PC-3 (cell line): ENCODE results near the gene NPAT. TPM values are rescaled to one million over a fixed set of nuclear protein-coding genes. Genes with fewer than 3 reads are reported as not detected.

Experiments
- ATAC-seq: fragments of 200-7000 bp; cut with Tn5 transposase; 2 replicates; pipeline ENCODE4 v1.9.1; 2020; ENCODE audit warnings: mild to moderate bottlenecking, moderate library complexity
- BruUV-seq: library from RNA; stranded (reverse); fragments of 400-500 nt; replicated peaks from 2 replicates; lab custom pipeline; 2021; lab: Mats Ljungman, UMichigan
- CTCF ChIA-PET: fragments of 300-600 bp; sonication (Branson Sonifier 250); formaldehyde crosslinking; loops from one replicate; lab custom pipeline; 2022; ENCODE audit warnings: antibody characterized with exemption; lab: Charles Lee
- POLR2A ChIA-PET: fragments of 300-600 bp; sonication (Branson Sonifier 250); formaldehyde crosslinking; loops from one replicate; lab custom pipeline; 2022; ENCODE audit warnings: antibody characterized with exemption; ENCODE audit not compliant: unreplicated experiment; lab: Charles Lee
- DNase-seq: peaks from one replicate; pipeline ENCODE4 v3.0.0-alpha.2; 2015
- H2AFZ ChIP-seq: fragments of 300-600 bp; sonication (generic); 2 replicates; pipeline ENCODE4 v1.6.0; 2016; ENCODE audit warnings: antibody characterized with exemption, low read length
- H3F3A ChIP-seq: fragments of 300-600 bp; sonication (generic); one replicate; pipeline ENCODE4 v1.6.0; 2017; ENCODE audit warnings: antibody characterized with exemption, low read length, control low read depth, mild to moderate bottlenecking; ENCODE audit not compliant: unreplicated experiment
- H3K27ac ChIP-seq: fragments of 300-600 bp; sonication (generic); 2 replicates; pipeline ENCODE4 v1.5.1; 2016; ENCODE audit warnings: mild to moderate bottlenecking, low read length
- H3K27me3 ChIP-seq: fragments of 300-600 bp; sonication (generic); 2 replicates; pipeline ENCODE4 v1.6.1; 2016; ENCODE audit warnings: low read length, mixed read lengths
- H3K36me3 ChIP-seq: fragments of 300-600 bp; sonication (generic); 2 replicates; pipeline ENCODE4 v1.6.1; 2016; ENCODE audit warnings: low read depth, mixed run types, low read length, mixed read lengths
- H3K4me1 ChIP-seq: fragments of 300-600 bp; sonication (generic); 2 replicates; pipeline ENCODE4 v1.5.1; 2016; ENCODE audit warnings: low read length; ENCODE audit not compliant: insufficient read depth
- H3K4me2 ChIP-seq: fragments of 300-600 bp; sonication (generic); 2 replicates; pipeline ENCODE4 v1.6.0; 2016; ENCODE audit warnings: low read length
- H3K4me3 ChIP-seq: fragments of 300-600 bp; sonication (generic); 2 replicates; pipeline ENCODE4 v1.5.1; 2016; ENCODE audit warnings: mild to moderate bottlenecking, low read length, mixed read lengths
- H3K79me2 ChIP-seq: fragments of 300-600 bp; sonication (generic); 2 replicates; pipeline ENCODE4 v1.6.1; 2017; ENCODE audit warnings: low read length, mixed read lengths
- H3K9ac ChIP-seq: fragments of 300-600 bp; sonication (generic); 2 replicates; pipeline ENCODE4 v1.6.0; 2016; ENCODE audit warnings: mild to moderate bottlenecking, low read length
- H3K9me2 ChIP-seq: fragments of 300-600 bp; sonication (generic); replicated peaks from 2 replicates; pipeline ENCODE4 v1.6.1; 2016; ENCODE audit warnings: mixed run types, low read length, mixed read lengths
- H3K9me3 ChIP-seq: fragments of 300-600 bp; sonication (generic); 2 replicates; pipeline ENCODE4 v1.6.1; 2016; ENCODE audit warnings: low read length, mixed read lengths
- H4K20me1 ChIP-seq: fragments of 300-600 bp; sonication (generic); 2 replicates; pipeline ENCODE4 v1.6.1; 2016; ENCODE audit warnings: low read length, mixed read lengths
- CTCF ChIP-seq: fragments of 300-600 bp; sonication (generic); conservative IDR thresholded peaks from 2 replicates; pipeline ENCODE4 v1.5.1; 2017; ENCODE audit warnings: antibody characterized with exemption, low read depth, mild to moderate bottlenecking, low read length
- EZH2 ChIP-seq: fragments of 300-600 bp; sonication (generic); IDR thresholded peaks from one replicate; pipeline ENCODE4 v1.6.1; 2017; ENCODE audit warnings: antibody characterized with exemption, mild to moderate bottlenecking, low read length; ENCODE audit not compliant: unreplicated experiment
- EZH2phosphoT487 ChIP-seq: fragments of 300-600 bp; sonication (generic); IDR thresholded peaks from 2 replicates; pipeline ENCODE4 v1.6.1; 2018; ENCODE audit warnings: mild to moderate bottlenecking, antibody characterized with exemption, low read length, borderline replicate concordance
- intact Hi-C: fragments of 100-400 bp; cut with micrococcal nuclease; formaldehyde crosslinking; loops from 2 replicates; pipeline ENCODE4 v1.9.0; 2023
- total RNA-seq: library from RNA; depleted of rRNA; stranded (reverse); fragments of >200 nt; gene quantifications from 2 replicates; pipeline ENCODE4 v1.2.3, GENCODE V29; 2014

Gene NPAT
- total RNA-seq, 1 experiment from 2014 or later, result 19.6 TPM

- DNase-seq, result no peak
- intact Hi-C loops, result no loop called here
- H3K79me2 ChIP-seq, result no peaks in the 10 kb centered on the region
- H2AFZ ChIP-seq, result no peak overlapping the region
- H3K27me3 ChIP-seq, result no peaks in the 10 kb centered on the region
- CTCF ChIA-PET, result no interaction called here
- H3K9me2 ChIP-seq, result no peaks in the 10 kb centered on the region
- no peak for ATAC-seq
- H3K4me2 ChIP-seq, result no peak overlapping the region
- no peak overlapping the region for H3K4me3 ChIP-seq
- H3K9ac ChIP-seq, result no peak overlapping the region
- H3F3A ChIP-seq, result no peaks in the 10 kb centered on the region
- H3K36me3 ChIP-seq, result peaks cover 9% of the 10 kb centered on the region
- no TSS peak for BruUV-seq
- no peaks in the 10 kb centered on the region for H4K20me1 ChIP-seq
- POLR2A ChIA-PET, result no interaction called here
- H3K9me3 ChIP-seq, result 0 out of 2 replicates have a peak, but pooled peaks cover 3% of the 10 kb centered on the region
- no peaks in the 10 kb centered on the region for H3K4me1 ChIP-seq
- TF ChIP-seq CTCF, result no peak
- no peak for TF ChIP-seq EZH2phosphoT487
- TF ChIP-seq EZH2, result no peak
- no peak overlapping the region for H3K27ac ChIP-seq
These were observed 20.0 kb upstream of the NPAT start for GRCh38 chr11:108242422-108242821.

- ChIA-PET POLR2A (no interaction called here), CTCF (no interaction called here)
These were observed 19.0 kb upstream of the NPAT start for GRCh38 chr11:108241330-108242037.

More at GRCh38 chr11:108241330-108242037, 19.0 kb upstream of the NPAT start:
- ATAC-seq, result no peak
- no peaks in the 10 kb centered on the region for H3K9me2 ChIP-seq
- H3K27ac ChIP-seq, result no peak overlapping the region
- intact Hi-C loops, result no loop called here
- H3K4me1 ChIP-seq, result no peaks in the 10 kb centered on the region
- no peak overlapping the region for H2AFZ ChIP-seq
- no peak overlapping the region for H3K9ac ChIP-seq
- no peak overlapping the region for H3K4me3 ChIP-seq
- no peaks in the 10 kb centered on the region for H3K27me3 ChIP-seq
- H3F3A ChIP-seq, result no peaks in the 10 kb centered on the region
- DNase-seq, result no peak
- BruUV-seq, result no TSS peak
- TF ChIP-seq CTCF, result no peak
- TF ChIP-seq EZH2, result no peak
- no peak for TF ChIP-seq EZH2phosphoT487
- no peaks in the 10 kb centered on the region for H3K79me2 ChIP-seq
- peaks cover 19% of the 10 kb centered on the region for H3K36me3 ChIP-seq
- H3K4me2 ChIP-seq, result no peak overlapping the region
- H3K9me3 ChIP-seq, result 0 out of 2 replicates have a peak, but pooled peaks cover 6% of the 10 kb centered on the region
- H4K20me1 ChIP-seq, result no peaks in the 10 kb centered on the region
